HepG2 (cell line): Measurements from ENCODE around the gene MSL2. TPM values are rescaled to one million over a fixed set of nuclear protein-coding genes. Genes with fewer than 3 reads are reported as not detected.

Experiments used
- ATAC-seq: fragments of 200-7000 bp; cut with Tn5 transposase; 3 replicates; pipeline ENCODE4 v1.9.1; 2020; ENCODE audit warnings: mild to moderate bottlenecking, moderate library complexity
- BruUV-seq: library from RNA; stranded (reverse); fragments of 400-500 nt; replicated peaks from 2 replicates; lab custom pipeline; 2021; lab: Mats Ljungman, UMichigan
- CTCF ChIA-PET: fragments of 300-600 bp; formaldehyde crosslinking; extraction: SDS; loops from one replicate; lab custom pipeline; 2021; ENCODE audit warnings: low total read pairs, inconsistent platforms, low intra/inter-chr PET ratio; lab: Yijun Ruan, JAX
- POLR2A ChIA-PET: fragments of 350-600 bp; sonication (Branson Sonifier 250); formaldehyde crosslinking; loops from one replicate; lab custom pipeline; 2020; ENCODE audit warnings: antibody characterized with exemption, inconsistent platforms; lab: Yijun Ruan, JAX
- DNase-seq: peaks from one replicate; pipeline ENCODE4 v3.0.0-alpha.2; 2015; ENCODE audit warnings: low spot score
- FAIRE-seq: peaks from 3 replicates; lab custom pipeline; 2011; peaks lifted over from hg19 to GRCh38; lab: Jason Lieb, UNC
- H2AFZ ChIP-seq: one replicate; pipeline ENCODE4 v1.6.1; 2011; ENCODE audit warnings: low read length, inconsistent platforms
- H3K27ac ChIP-seq: fragments of 300-600 bp; 3 replicates; pipeline ENCODE4 v1.8.0; 2011; ENCODE audit warnings: mixed run types, mild to moderate bottlenecking, mixed read lengths, low read length, inconsistent platforms; ENCODE audit not compliant: insufficient read depth; ENCODE audit errors: extremely low read length
- H3K27me3 ChIP-seq, 2 experiments: fragments of 200-600 bp in 1 of 2; 2 replicates in 1 of 2; 3 replicates in 1 of 2; pipeline versions ENCODE4 v1.6.0 to v1.8.0; 2011; ENCODE audit warnings: low read length in 2 of 2, mild to moderate bottlenecking in 2 of 2, moderate library complexity in 2 of 2, inconsistent platforms in 1 of 2; ENCODE audit not compliant: insufficient read depth in 2 of 2, control insufficient read depth in 1 of 2
- H3K36me3 ChIP-seq, 2 experiments: fragments of 200-600 bp in 1 of 2; replicated peaks in 1 of 2; 2 replicates in 1 of 2; 3 replicates in 1 of 2; pipeline versions ENCODE4 v1.5.1 to v1.8.0; 2011; ENCODE audit warnings: low read length in 2 of 2, inconsistent platforms in 1 of 2; ENCODE audit not compliant: insufficient read depth in 2 of 2, control insufficient read depth in 1 of 2
- H3K4me1 ChIP-seq: 2 replicates; pipeline ENCODE4 v1.5.1; 2012; ENCODE audit warnings: low read length, inconsistent platforms; ENCODE audit not compliant: insufficient read depth
- H3K4me2 ChIP-seq: 2 replicates; pipeline ENCODE4 v1.6.0; 2011; ENCODE audit warnings: low read depth, low read length, inconsistent platforms
- H3K4me3 ChIP-seq, 3 experiments: fragments of 200-600 bp in 1 of 3; sonication (generic), shearing (Covaris generic) in 1 of 3; replicated peaks in 1 of 3; 2 replicates each; pipeline ENCODE4 v1.5.1; 2011 to 2016; ENCODE audit warnings: low read length in 3 of 3, inconsistent platforms in 2 of 3, low read depth in 2 of 3, mild to moderate bottlenecking in 2 of 3, control low read depth in 1 of 3, mixed read lengths in 1 of 3; ENCODE audit not compliant: insufficient read depth in 1 of 3
- H3K79me2 ChIP-seq: one replicate; pipeline ENCODE4 v1.6.1; 2011; ENCODE audit warnings: low read length, inconsistent platforms; ENCODE audit not compliant: insufficient read depth
- H3K9ac ChIP-seq: 2 replicates; pipeline ENCODE4 v1.6.0; 2011; ENCODE audit warnings: mild to moderate bottlenecking, low read depth, low read length, inconsistent platforms; ENCODE audit not compliant: insufficient read depth
- H3K9me3 ChIP-seq: 2 replicates; pipeline ENCODE4 v1.5.1; 2012; ENCODE audit warnings: mild to moderate bottlenecking, low read length
- H4K20me1 ChIP-seq: 2 replicates; pipeline ENCODE4 v1.6.0; 2011; ENCODE audit warnings: inconsistent platforms, mild to moderate bottlenecking, low read length, moderate library complexity; ENCODE audit not compliant: insufficient read depth
- HNF4G ChIP-seq, 2 experiments: sonication (generic) in 1 of 2; formaldehyde crosslinking in 1 of 2; IDR thresholded peaks; 2 replicates each; pipeline versions ENCODE4 v1.4.0 to v1.6.1; 2011 to 2020; ENCODE audit warnings: borderline replicate concordance in 2 of 2, low read depth in 2 of 2, mild to moderate bottlenecking in 2 of 2, low read length in 1 of 2, missing genetic modification reagents in 1 of 2, moderate library complexity in 1 of 2
- NFIC ChIP-seq: IDR thresholded peaks from 2 replicates; pipeline ENCODE4 v1.6.1; 2012; ENCODE audit warnings: mild to moderate bottlenecking, low read length, inconsistent platforms
- ZFP41 ChIP-seq: sonication (generic); formaldehyde crosslinking; IDR thresholded peaks from 2 replicates; pipeline ENCODE4 v1.4.0; 2020; ENCODE audit warnings: mild to moderate bottlenecking, missing genetic modification reagents, borderline replicate concordance
- ZNF558 ChIP-seq: sonication (generic); formaldehyde crosslinking; IDR thresholded peaks from 2 replicates; pipeline ENCODE4 v1.9.0; 2022; ENCODE audit warnings: mild to moderate bottlenecking, missing genetic modification reagents, borderline replicate concordance
- ZNF850 ChIP-seq: sonication (generic); formaldehyde crosslinking; conservative IDR thresholded peaks from 2 replicates; pipeline ENCODE4 v1.9.0; 2021; ENCODE audit warnings: mild to moderate bottlenecking, missing genetic modification reagents
- in situ Hi-C: cut with HindIII; loops from 2 replicates; pipeline ENCODE4 v1.10.0; 2017; ENCODE audit warnings: low pct_unique_long_range_greater_than_20kb; ENCODE audit not compliant: extremely low pct_ligation_motif_present
- intact Hi-C: fragments of 100-400 bp; cut with micrococcal nuclease; formaldehyde crosslinking; loops from one replicate; pipeline ENCODE4 v1.10.0; 2022; ENCODE audit not compliant: unreplicated experiment
- polyA plus RNA-seq, 8 experiments: library from polyadenylated mRNA; depleted of rRNA in 3 of 8; stranded (reverse) in 7 of 8; unstranded in 1 of 8; fragments of >200 nt; fragmentation: Illumina TruSeq in 4 of 8; extraction: Trizol in 4 of 8; gene quantifications; 2 replicates each; pipeline versions ENCODE4 v1.2.1 to v1.2.3, GENCODE V29; 2011 to 2016; ENCODE audit warnings: low read depth in 4 of 8, missing spikeins in 1 of 8, mixed read lengths in 1 of 8; ENCODE audit not compliant: insufficient read depth in 1 of 8
- total RNA-seq, 5 experiments: library from RNA; depleted of rRNA; stranded (reverse); fragments of >200 nt; fragmentation: Illumina TruSeq; extraction: Trizol; gene quantifications; 2 replicates each; pipeline ENCODE4 v1.2.3, GENCODE V29; 2016; ENCODE audit warnings: low read depth in 1 of 5
- TF ChIP-seq, protein P1 (sequence below): IDR thresholded peaks from 2 replicates; pipeline ENCODE4 v1.6.1; 2016; ENCODE audit warnings: low read depth, missing genetic modification reagents, missing compliant biosample characterization

The MSL2 gene
- total and polyA plus RNA-seq, 2 of the 13 experiments (the other 11 are each of a cell fraction or from before 2014, with no cell fraction given), result 6.9 to 11.7 TPM

DNA sequence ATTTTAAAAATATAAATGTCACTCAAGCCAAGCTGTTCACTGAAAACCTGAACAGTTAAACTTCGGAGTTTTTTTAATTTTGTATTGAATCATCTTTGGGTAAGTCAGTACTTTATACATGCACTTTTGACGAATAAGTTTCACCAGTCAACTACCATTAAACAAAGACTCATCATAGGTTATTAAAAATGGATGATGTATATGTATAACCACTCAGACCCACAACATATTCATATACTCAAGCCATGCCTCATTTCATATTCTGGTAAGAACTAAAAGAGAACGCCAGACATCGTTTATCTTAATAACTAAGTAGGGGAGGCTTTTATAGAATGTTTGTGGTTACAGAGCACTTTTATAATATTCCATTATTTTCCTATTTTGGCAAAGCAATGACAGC, 18.3 kb downstream of the MSL2 start (continued):
- TF ChIP-seq, protein P1, sequence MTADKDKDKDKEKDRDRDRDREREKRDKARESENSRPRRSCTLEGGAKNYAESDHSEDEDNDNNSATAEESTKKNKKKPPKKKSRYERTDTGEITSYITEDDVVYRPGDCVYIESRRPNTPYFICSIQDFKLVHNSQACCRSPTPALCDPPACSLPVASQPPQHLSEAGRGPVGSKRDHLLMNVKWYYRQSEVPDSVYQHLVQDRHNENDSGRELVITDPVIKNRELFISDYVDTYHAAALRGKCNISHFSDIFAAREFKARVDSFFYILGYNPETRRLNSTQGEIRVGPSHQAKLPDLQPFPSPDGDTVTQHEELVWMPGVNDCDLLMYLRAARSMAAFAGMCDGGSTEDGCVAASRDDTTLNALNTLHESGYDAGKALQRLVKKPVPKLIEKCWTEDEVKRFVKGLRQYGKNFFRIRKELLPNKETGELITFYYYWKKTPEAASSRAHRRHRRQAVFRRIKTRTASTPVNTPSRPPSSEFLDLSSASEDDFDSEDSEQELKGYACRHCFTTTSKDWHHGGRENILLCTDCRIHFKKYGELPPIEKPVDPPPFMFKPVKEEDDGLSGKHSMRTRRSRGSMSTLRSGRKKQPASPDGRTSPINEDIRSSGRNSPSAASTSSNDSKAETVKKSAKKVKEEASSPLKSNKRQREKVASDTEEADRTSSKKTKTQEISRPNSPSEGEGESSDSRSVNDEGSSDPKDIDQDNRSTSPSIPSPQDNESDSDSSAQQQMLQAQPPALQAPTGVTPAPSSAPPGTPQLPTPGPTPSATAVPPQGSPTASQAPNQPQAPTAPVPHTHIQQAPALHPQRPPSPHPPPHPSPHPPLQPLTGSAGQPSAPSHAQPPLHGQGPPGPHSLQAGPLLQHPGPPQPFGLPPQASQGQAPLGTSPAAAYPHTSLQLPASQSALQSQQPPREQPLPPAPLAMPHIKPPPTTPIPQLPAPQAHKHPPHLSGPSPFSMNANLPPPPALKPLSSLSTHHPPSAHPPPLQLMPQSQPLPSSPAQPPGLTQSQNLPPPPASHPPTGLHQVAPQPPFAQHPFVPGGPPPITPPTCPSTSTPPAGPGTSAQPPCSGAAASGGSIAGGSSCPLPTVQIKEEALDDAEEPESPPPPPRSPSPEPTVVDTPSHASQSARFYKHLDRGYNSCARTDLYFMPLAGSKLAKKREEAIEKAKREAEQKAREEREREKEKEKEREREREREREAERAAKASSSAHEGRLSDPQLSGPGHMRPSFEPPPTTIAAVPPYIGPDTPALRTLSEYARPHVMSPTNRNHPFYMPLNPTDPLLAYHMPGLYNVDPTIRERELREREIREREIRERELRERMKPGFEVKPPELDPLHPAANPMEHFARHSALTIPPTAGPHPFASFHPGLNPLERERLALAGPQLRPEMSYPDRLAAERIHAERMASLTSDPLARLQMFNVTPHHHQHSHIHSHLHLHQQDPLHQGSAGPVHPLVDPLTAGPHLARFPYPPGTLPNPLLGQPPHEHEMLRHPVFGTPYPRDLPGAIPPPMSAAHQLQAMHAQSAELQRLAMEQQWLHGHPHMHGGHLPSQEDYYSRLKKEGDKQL (CRISPR knock-in tag), result no peak

DNA sequence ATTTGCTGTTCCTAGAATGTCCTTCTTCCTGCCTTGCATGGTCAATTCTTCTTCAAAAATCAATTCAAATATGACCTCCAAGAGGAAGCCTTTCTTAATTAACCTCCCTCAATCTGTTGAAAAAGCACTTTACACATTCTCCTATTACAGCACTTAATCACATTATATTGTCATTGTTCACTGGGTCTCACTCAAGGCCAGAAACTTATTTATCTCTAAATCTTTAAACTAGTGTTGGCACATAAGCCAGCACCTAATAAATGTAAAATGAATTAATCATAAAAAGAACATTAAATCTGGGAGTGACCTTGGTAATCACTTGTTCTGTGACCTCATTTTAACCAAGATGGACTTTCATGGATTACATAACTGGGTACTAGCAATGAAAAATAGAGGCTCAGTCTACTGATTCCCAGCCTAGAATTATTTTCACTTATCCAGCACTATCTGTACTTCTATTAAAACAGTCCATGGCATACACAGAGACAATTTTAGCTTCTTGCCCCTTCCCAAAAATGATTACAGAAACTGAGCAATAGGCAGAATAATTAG, 22.1 kb downstream of the MSL2 start:
- intact Hi-C loops (no loop called here), in situ Hi-C loops (no loop called here)
- peaks cover 22% of the 10 kb centered on the region for H3K4me1 ChIP-seq
- no peak overlapping the region for H3K4me2 ChIP-seq
- no peaks in the 10 kb centered on the region for H3K9me3 ChIP-seq
- no peaks in the 10 kb centered on the region for H3K36me3 ChIP-seq
- H2AFZ ChIP-seq, result no peak overlapping the region
- no peak overlapping the region for H3K4me3 ChIP-seq
- ATAC-seq (no peak), DNase-seq (no peak), FAIRE-seq (no peak)
- CTCF ChIA-PET, result no interaction called here
- peaks cover 95% of the 10 kb centered on the region for H3K79me2 ChIP-seq
- POLR2A ChIA-PET, result no interaction called here
- no peak overlapping the region for H3K9ac ChIP-seq
- H3K27me3 ChIP-seq, result no peaks in the 10 kb centered on the region
- no peak overlapping the region for H3K27ac ChIP-seq
- BruUV-seq, result no TSS peak
- peaks cover 59% of the 10 kb centered on the region for H4K20me1 ChIP-seq
- TF ChIP-seq ZNF850 (CRISPR knock-in tag) (no peak), HNF4G (IDR thresholded peaks at IDR 0.05; ENCODE audit: borderline replicate concordance, low read depth, low read length) (no peak), HNF4G (CRISPR knock-in tag; IDR thresholded peaks at IDR 0.05; ENCODE audit: borderline replicate concordance, low read depth) (no peak), ZFP41 (CRISPR knock-in tag) (no peak), NFIC (no peak), ZNF558 (CRISPR knock-in tag) (no peak)
